Testis (tissue), 3 donors: ENCODE measurements around the gene CTIF. TPM values are rescaled to one million over a fixed set of nuclear protein-coding genes. Genes with fewer than 3 reads are reported as not detected.

Source experiments
- DNase-seq: peaks from one replicate; pipeline ENCODE4 v3.0.0-alpha.2; 2019
- H3K27ac ChIP-seq, 2 donors: fragments of 200-600 bp; sonication (generic); one replicate each; pipeline ENCODE4 v1.5.1; 2019
- H3K27me3 ChIP-seq: fragments of 200-600 bp; sonication (generic); one replicate; pipeline ENCODE4 v1.5.1; 2019
- H3K36me3 ChIP-seq: fragments of 200-600 bp; sonication (generic); one replicate; pipeline ENCODE4 v1.5.1; 2017; ENCODE audit warnings: low read depth; ENCODE audit errors: missing control alignments
- H3K4me1 ChIP-seq: fragments of 200-600 bp; sonication (generic); one replicate; pipeline ENCODE4 v1.5.1; 2019
- H3K4me3 ChIP-seq, 2 donors: fragments of 200-600 bp; sonication (generic); one replicate each; pipeline ENCODE4 v1.5.1; 2017 to 2019
- H3K9me3 ChIP-seq: fragments of 200-600 bp; sonication (generic); one replicate; pipeline ENCODE4 v1.5.1; 2017
- POLR2A ChIP-seq: fragments of 450-650 bp; IDR thresholded peaks from one replicate; pipeline ENCODE4 v1.6.1; 2017; ENCODE audit warnings: antibody characterized with exemption, mild to moderate bottlenecking, moderate library complexity
- WGBS, 2 donors: methylation state at CpG; one replicate each; pipeline ENCODE4 v1.1.5; 2018; 5-methylcytosine and 5-hydroxymethylcytosine counted together
- intact Hi-C: fragments of 100-400 bp; cut with DNase I; formaldehyde crosslinking; loops from one replicate; pipeline ENCODE4 v1.15.1; 2023; ENCODE audit warnings: low total_unique reads
- polyA plus RNA-seq: library from polyadenylated mRNA; stranded (reverse); fragments of 350-450 nt; fragmentation: Illumina TruSeq; extraction: RNeasy Lipid Tissue Mini Kit (QIAGEN cat#74804); gene quantifications from one replicate; pipeline ENCODE4 v1.2.3, GENCODE V29; 2014; ENCODE audit warnings: low read depth, low replicate concordance; ENCODE audit not compliant: insufficient read depth
- total RNA-seq, 2 donors: library from RNA; depleted of rRNA; stranded (reverse); fragments of >200 nt; gene quantifications; one replicate each; pipeline ENCODE4 v1.2.3, GENCODE V29; 2016
- TF ChIP-seq, protein P1 (sequence below), 3 experiments: fragments of 450-650 bp in 2 of 3; fragments of 200-600 bp in 1 of 3; sonication (generic) in 1 of 3; IDR thresholded peaks; one replicate each; pipeline ENCODE4 v1.5.1; 2016 to 2019; ENCODE audit warnings: antibody characterized with exemption in 3 of 3, mild to moderate bottlenecking in 2 of 3, moderate library complexity in 1 of 3

CTIF gene
- total and polyA plus RNA-seq, 3 donors from 2014 or later = 33.8 to 41.5 (median 35.6) TPM

DNA sequence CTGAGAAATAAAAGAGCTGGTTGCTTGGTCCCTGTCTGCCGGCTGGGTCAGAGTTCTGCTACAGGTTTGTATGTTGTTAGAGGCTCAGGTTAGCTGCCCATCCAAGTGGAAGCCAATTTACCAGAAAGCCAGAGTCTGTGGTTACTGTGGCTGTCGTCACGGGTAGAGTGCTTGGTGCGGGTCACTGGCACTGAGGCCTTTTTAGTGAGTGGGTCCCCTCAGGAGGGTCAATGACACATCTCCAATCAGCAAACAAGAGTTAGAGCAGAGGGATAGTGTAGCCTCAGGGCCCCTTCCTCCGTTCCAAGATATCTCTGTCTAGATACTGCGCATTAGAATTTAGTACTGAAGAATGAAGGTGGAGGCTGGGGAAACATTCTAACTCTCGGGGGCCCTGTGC is 41.2 kb downstream of the CTIF start:
- Histone ChIP-seq H3K36me3 (no peaks in the 10 kb centered on the region), H3K9me3 (no peaks in the 10 kb centered on the region), H3K4me1 (peaks cover 26% of the 10 kb centered on the region), H3K27ac (peak overlapping the region in 1 of 2 donors; percentile 18), H3K4me3 (no peak overlapping the region), H3K27me3 (no peaks in the 10 kb centered on the region)
- TF ChIP-seq POLR2A = no peak
- TF ChIP-seq, protein P1, sequence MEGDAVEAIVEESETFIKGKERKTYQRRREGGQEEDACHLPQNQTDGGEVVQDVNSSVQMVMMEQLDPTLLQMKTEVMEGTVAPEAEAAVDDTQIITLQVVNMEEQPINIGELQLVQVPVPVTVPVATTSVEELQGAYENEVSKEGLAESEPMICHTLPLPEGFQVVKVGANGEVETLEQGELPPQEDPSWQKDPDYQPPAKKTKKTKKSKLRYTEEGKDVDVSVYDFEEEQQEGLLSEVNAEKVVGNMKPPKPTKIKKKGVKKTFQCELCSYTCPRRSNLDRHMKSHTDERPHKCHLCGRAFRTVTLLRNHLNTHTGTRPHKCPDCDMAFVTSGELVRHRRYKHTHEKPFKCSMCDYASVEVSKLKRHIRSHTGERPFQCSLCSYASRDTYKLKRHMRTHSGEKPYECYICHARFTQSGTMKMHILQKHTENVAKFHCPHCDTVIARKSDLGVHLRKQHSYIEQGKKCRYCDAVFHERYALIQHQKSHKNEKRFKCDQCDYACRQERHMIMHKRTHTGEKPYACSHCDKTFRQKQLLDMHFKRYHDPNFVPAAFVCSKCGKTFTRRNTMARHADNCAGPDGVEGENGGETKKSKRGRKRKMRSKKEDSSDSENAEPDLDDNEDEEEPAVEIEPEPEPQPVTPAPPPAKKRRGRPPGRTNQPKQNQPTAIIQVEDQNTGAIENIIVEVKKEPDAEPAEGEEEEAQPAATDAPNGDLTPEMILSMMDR (IDR thresholded peaks at IDR 0.05) = no peak
- intact Hi-C loops = no loop called here
- no peak for DNase-seq
- WGBS, 2 donors = 94 to 95% methylated on average over 7 of the region's 7 CpGs

DNA sequence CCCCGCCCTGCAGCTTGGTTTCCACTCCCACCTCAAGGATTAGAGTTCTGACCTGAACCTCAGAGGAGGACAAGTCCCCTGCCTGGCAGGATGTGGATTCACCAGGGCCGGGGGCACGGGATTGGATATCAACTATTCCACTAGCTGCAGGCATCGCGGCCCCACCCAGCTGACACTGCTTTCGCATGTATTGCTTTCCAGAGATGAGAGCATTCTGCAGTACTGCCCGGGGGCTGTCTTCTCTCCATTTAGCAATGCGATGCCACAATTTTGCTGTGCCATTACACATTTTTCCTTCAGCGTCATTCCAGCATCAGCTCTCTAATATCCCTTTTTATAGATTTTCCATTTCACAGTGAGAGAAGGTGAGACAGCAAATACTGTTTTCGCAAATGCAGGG is 42.0 kb downstream of the CTIF start:
- Histone ChIP-seq H3K4me1 (peaks cover 19% of the 10 kb centered on the region), H3K4me3 (no peak overlapping the region), H3K27ac (peak overlapping the region in 1 of 2 donors; percentile 18), H3K36me3 (no peaks in the 10 kb centered on the region), H3K9me3 (no peaks in the 10 kb centered on the region), H3K27me3 (no peaks in the 10 kb centered on the region)
- TF ChIP-seq, protein P1 (IDR thresholded peaks at IDR 0.05) = no peak
- TF ChIP-seq POLR2A = no peak
- DNase-seq = no peak
- WGBS, 2 donors = 65 to 77% methylated on average over 10 of the region's 10 CpGs
- intact Hi-C loops = no loop called here

- no peaks in the 10 kb centered on the region for H3K27me3 ChIP-seq
- no peak overlapping the region for H3K4me3 ChIP-seq
- WGBS, 2 donors = 51 to 74% methylated on average over 4 of the region's 4 CpGs
- TF ChIP-seq, protein P1 (IDR thresholded peaks at IDR 0.05) = no peak
- TF ChIP-seq POLR2A = no peak
- DNase-seq = no peak
- no peaks in the 10 kb centered on the region for H3K36me3 ChIP-seq
- no peaks in the 10 kb centered on the region for H3K9me3 ChIP-seq
- peaks cover 17% of the 10 kb centered on the region for H3K4me1 ChIP-seq
- intact Hi-C loops = no loop called here
- no peak overlapping the region for H3K27ac ChIP-seq
Observed at GRCh38 chr18:48581206-48581605, 42.4 kb downstream of the CTIF start.

- intact Hi-C loops = no loop called here
- Histone ChIP-seq H3K9me3 (no peaks in the 10 kb centered on the region), H3K4me3 (no peak overlapping the region), H3K27me3 (no peaks in the 10 kb centered on the region), H3K36me3 (no peaks in the 10 kb centered on the region), H3K27ac (no peak overlapping the region), H3K4me1 (peaks cover 13% of the 10 kb centered on the region)
- no peak for DNase-seq
- TF ChIP-seq POLR2A = no peak
- TF ChIP-seq, protein P1 (IDR thresholded peaks at IDR 0.05) = no peak
- WGBS, 2 donors = 74 to 82% methylated on average over 6 to 8 of the region's 8 CpGs
Observed at GRCh38 chr18:48581941-48582340, 43.1 kb downstream of the CTIF start.

DNA sequence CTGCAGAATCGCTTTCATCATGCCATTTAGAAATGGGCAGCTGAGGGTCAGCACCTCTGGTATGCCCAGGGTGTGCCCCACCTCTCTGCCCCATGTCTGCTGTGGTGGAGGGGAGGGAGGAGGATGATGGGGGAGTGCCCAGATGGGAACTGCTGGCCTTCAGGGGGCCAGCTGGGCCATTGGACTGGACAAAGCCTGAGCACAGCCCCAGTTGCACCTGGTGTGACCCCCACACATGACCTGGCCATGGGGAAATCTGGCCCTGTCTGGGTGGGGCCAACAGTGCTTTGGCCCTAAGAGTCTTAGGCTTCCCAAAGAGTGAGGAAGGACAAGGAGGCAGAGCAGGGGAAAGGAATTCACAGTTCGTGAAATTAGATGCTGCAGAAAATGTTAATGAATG is 44.1 kb downstream of the CTIF start:
- WGBS, 2 donors = 80 to 87% methylated on average over 2 of the region's 2 CpGs
- Histone ChIP-seq H3K4me1 (peaks cover 13% of the 10 kb centered on the region), H3K4me3 (no peak overlapping the region), H3K27me3 (no peaks in the 10 kb centered on the region), H3K9me3 (no peaks in the 10 kb centered on the region), H3K27ac (no peak overlapping the region), H3K36me3 (no peaks in the 10 kb centered on the region)
- TF ChIP-seq, protein P1 (IDR thresholded peaks at IDR 0.05) = no peak
- TF ChIP-seq POLR2A = no peak
- intact Hi-C loops = no loop called here
- no peak for DNase-seq
